Endothelial cell of umbilical vein (primary cell): Measurements from ENCODE around the gene C3orf62. TPM values are rescaled to one million over a fixed set of nuclear protein-coding genes. Genes with fewer than 3 reads are reported as not detected.

Experiments
- BruUV-seq: library from RNA; stranded (reverse); fragments of 400-500 nt; replicated peaks from 2 replicates; lab custom pipeline; 2021; lab: Mats Ljungman, UMichigan
- CTCF ChIA-PET: fragments of 300-600, 350-600 bp; sonication (Branson Sonifier 250); formaldehyde crosslinking; loops from one replicate; lab custom pipeline; 2021; ENCODE audit warnings: antibody characterized with exemption, inconsistent platforms; lab: Charles Lee
- POLR2A ChIA-PET: fragments of 300-600, 350-600 bp; sonication (Branson Sonifier 250); formaldehyde crosslinking; loops from one replicate; lab custom pipeline; 2021; ENCODE audit warnings: antibody characterized with exemption, inconsistent platforms; lab: Charles Lee
- DNase-seq: peaks from one replicate; pipeline ENCODE4 v3.0.0-alpha.2; 2011; ENCODE audit warnings: low read depth, low spot score
- FAIRE-seq: peaks from 2 replicates; lab custom pipeline; 2011; peaks lifted over from hg19 to GRCh38; lab: Jason Lieb, UNC
- H2AFZ ChIP-seq: 2 replicates; pipeline ENCODE4 v1.6.0; 2012; ENCODE audit warnings: low read depth, low read length, control low read depth, inconsistent platforms
- H3K27ac ChIP-seq: 2 replicates; pipeline ENCODE4 v1.5.1; 2011; ENCODE audit warnings: low read depth, mild to moderate bottlenecking, control low read depth, low read length, moderate library complexity; ENCODE audit not compliant: insufficient read depth
- H3K27me3 ChIP-seq, 2 experiments: 2 replicates each; pipeline versions ENCODE4 v1.6.0 to v1.6.1; 2011; ENCODE audit warnings: low read length in 2 of 2, mixed read lengths in 1 of 2; ENCODE audit not compliant: control insufficient read depth in 2 of 2, insufficient read depth in 2 of 2
- H3K36me3 ChIP-seq, 2 experiments: 2 replicates in 1 of 2; 3 replicates in 1 of 2; pipeline ENCODE4 v1.5.1; 2011; ENCODE audit warnings: low read length in 2 of 2, mild to moderate bottlenecking in 1 of 2, moderate library complexity in 1 of 2; ENCODE audit not compliant: control insufficient read depth in 2 of 2, insufficient read depth in 2 of 2; ENCODE audit errors: extremely low read depth in 1 of 2
- H3K4me1 ChIP-seq: 3 replicates; pipeline ENCODE4 v1.5.1; 2011; ENCODE audit warnings: mild to moderate bottlenecking, low read length; ENCODE audit not compliant: control insufficient read depth, insufficient read depth; ENCODE audit errors: extremely low read depth
- H3K4me2 ChIP-seq: 2 replicates; pipeline ENCODE4 v1.6.1; 2011; ENCODE audit warnings: low read length, control low read depth, mixed read lengths; ENCODE audit not compliant: insufficient read depth
- H3K4me3 ChIP-seq, 3 experiments: fragments of 200-600 bp in 1 of 3; sonication (generic), shearing (Covaris generic) in 1 of 3; replicated peaks in 1 of 3; 2 replicates each; pipeline ENCODE4 v1.5.1; 2011 to 2016; ENCODE audit warnings: control low read depth in 3 of 3, low read length in 3 of 3, mild to moderate bottlenecking in 2 of 3, inconsistent platforms in 1 of 3, low read depth in 1 of 3, moderate library complexity in 1 of 3; ENCODE audit not compliant: insufficient read depth in 1 of 3
- H3K79me2 ChIP-seq: 2 replicates; pipeline ENCODE4 v1.6.0; 2012; ENCODE audit warnings: low read length, inconsistent platforms; ENCODE audit not compliant: control insufficient read depth, insufficient read depth
- H3K9ac ChIP-seq: replicated peaks from 2 replicates; pipeline ENCODE3; 2011; ENCODE audit warnings: low read length, control low read depth; ENCODE audit not compliant: insufficient read depth; ENCODE audit errors: extremely low read depth
- H3K9me1 ChIP-seq: replicated peaks from 3 replicates; pipeline ENCODE4 v1.6.0; 2011; ENCODE audit warnings: mild to moderate bottlenecking, low read length; ENCODE audit not compliant: control insufficient read depth, insufficient read depth; ENCODE audit errors: extremely low read depth
- H3K9me3 ChIP-seq: replicated peaks from 2 replicates; pipeline ENCODE4 v1.5.1; 2012; ENCODE audit warnings: low read length, inconsistent platforms; ENCODE audit not compliant: control insufficient read depth, insufficient read depth
- H4K20me1 ChIP-seq: replicated peaks from 2 replicates; pipeline ENCODE3; 2011; ENCODE audit warnings: mild to moderate bottlenecking, low read length; ENCODE audit not compliant: control insufficient read depth, insufficient read depth; ENCODE audit errors: extremely low read depth
- EZH2 ChIP-seq: IDR thresholded peaks from 2 replicates; pipeline ENCODE4 v1.6.1; 2012; ENCODE audit warnings: borderline replicate concordance, low read depth, mild to moderate bottlenecking, moderate library complexity, low read length, inconsistent platforms; ENCODE audit not compliant: severe bottlenecking
- FOS ChIP-seq: IDR thresholded peaks from 2 replicates; pipeline ENCODE4 v1.6.1; 2011; ENCODE audit warnings: mild to moderate bottlenecking, low read length, moderate library complexity, borderline replicate concordance; ENCODE audit not compliant: insufficient read depth
- GATA2 ChIP-seq: IDR thresholded peaks from 2 replicates; pipeline ENCODE4 v1.7.0; 2011; ENCODE audit warnings: low read depth, mild to moderate bottlenecking, moderate library complexity, mixed read lengths, low read length; ENCODE audit not compliant: insufficient read length, insufficient read depth
- JUN ChIP-seq: IDR thresholded peaks from 2 replicates; pipeline ENCODE4 v1.6.1; 2011; ENCODE audit warnings: borderline replicate concordance, low read depth; ENCODE audit not compliant: insufficient read length, insufficient read depth
- MYC ChIP-seq: IDR thresholded peaks from one replicate; pipeline ENCODE4 v1.6.1; 2011; ENCODE audit warnings: mild to moderate bottlenecking, low read depth, low read length
- POLR2A ChIP-seq: IDR thresholded peaks from 2 replicates; pipeline ENCODE4 v1.6.1; 2012; ENCODE audit warnings: low read depth, mild to moderate bottlenecking, control low read depth, low read length
- POLR2AphosphoS5 ChIP-seq: IDR thresholded peaks from 2 replicates; pipeline ENCODE4 v1.6.1; 2012; ENCODE audit warnings: low read depth, mild to moderate bottlenecking, control low read depth, low read length, moderate library complexity; ENCODE audit not compliant: insufficient read depth
- dilution Hi-C: fragments of 300-500 bp; cut with MboI; formaldehyde crosslinking; loops from one replicate; pipeline ENCODE4 v1.15.0; 2019; ENCODE audit warnings: low sequenced_read_pairs; ENCODE audit not compliant: extremely low pct_ligation_motif_present
- intact Hi-C: fragments of 100-400 bp; cut with micrococcal nuclease; formaldehyde crosslinking; loops from one replicate; pipeline ENCODE4 v1.10.0; 2022
- polyA plus RNA-seq, 4 experiments: library from polyadenylated mRNA; depleted of rRNA in 3 of 4; stranded (reverse) in 3 of 4; unstranded in 1 of 4; fragments of >200 nt; gene quantifications; 2 replicates each; pipeline versions ENCODE4 v1.2.1 to v1.2.3, GENCODE V29; 2011 to 2012; ENCODE audit warnings: missing spikeins in 1 of 4
- total RNA-seq: library from RNA; stranded (reverse); gene quantifications from 2 replicates; pipeline ENCODE4 v1.2.3, GENCODE V29; 2021
- TF ChIP-seq, protein P1 (sequence below), 2 donors: IDR thresholded peaks; 1 replicate in 1 of 2; 2 replicates in 1 of 2; pipeline ENCODE4 v1.5.1; 2011; ENCODE audit warnings: low read length in 2 of 2, mild to moderate bottlenecking in 2 of 2, moderate library complexity in 2 of 2, control low read depth in 1 of 2, inconsistent platforms in 1 of 2, low read depth in 1 of 2; ENCODE audit not compliant: insufficient read depth in 1 of 2; ENCODE audit errors: extremely low read depth in 1 of 2
- TF ChIP-seq, protein P2 (sequence below): IDR thresholded peaks from 2 replicates; pipeline ENCODE4 v1.6.1; 2011; ENCODE audit not compliant: insufficient read depth, insufficient read length

Gene C3orf62
- total and polyA plus RNA-seq, 2 donors (not counting 3 experiments of a cell fraction or from before 2014, with no cell fraction given), result 2.8 to 5.6 TPM

DNA sequence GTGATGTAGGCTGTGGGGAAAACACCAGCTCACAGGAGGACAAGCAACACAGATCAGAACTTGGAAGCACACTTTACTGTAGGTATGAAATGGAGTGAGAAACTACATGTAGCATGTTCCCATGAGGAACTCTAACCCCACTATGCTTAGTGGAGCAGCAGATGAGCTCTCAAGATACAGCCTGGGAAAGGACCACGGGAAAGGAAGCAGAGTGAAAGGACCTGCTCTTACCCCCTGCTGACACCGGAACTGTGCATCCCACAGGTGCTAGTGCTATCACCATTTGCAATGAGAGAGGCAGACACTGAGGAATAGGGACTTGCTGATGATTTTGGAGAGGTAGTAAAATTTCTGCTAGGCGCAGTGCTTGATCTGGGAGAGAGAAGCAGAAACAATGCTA, 34.3 kb upstream of the C3orf62 start:
- POLR2A ChIA-PET, result no interaction called here
- DNase-seq (no peak), FAIRE-seq (no peak)
- Histone ChIP-seq H3K36me3 (peaks cover 11 to 24% of the 10 kb centered on the region in 2 experiments), H3K9me1 (no peaks in the 10 kb centered on the region), H3K9me3 (no peaks in the 10 kb centered on the region), H3K9ac (no peak overlapping the region), H4K20me1 (no peaks in the 10 kb centered on the region), H3K27me3 (no peaks in the 10 kb centered on the region), H3K4me3 (no peak overlapping the region), H3K4me1 (peaks cover 4% of the 10 kb centered on the region), H3K4me2 (no peak overlapping the region), H3K79me2 (no peaks in the 10 kb centered on the region), H3K27ac (no peak overlapping the region), H2AFZ (no peak overlapping the region)
- TF ChIP-seq, protein P1, sequence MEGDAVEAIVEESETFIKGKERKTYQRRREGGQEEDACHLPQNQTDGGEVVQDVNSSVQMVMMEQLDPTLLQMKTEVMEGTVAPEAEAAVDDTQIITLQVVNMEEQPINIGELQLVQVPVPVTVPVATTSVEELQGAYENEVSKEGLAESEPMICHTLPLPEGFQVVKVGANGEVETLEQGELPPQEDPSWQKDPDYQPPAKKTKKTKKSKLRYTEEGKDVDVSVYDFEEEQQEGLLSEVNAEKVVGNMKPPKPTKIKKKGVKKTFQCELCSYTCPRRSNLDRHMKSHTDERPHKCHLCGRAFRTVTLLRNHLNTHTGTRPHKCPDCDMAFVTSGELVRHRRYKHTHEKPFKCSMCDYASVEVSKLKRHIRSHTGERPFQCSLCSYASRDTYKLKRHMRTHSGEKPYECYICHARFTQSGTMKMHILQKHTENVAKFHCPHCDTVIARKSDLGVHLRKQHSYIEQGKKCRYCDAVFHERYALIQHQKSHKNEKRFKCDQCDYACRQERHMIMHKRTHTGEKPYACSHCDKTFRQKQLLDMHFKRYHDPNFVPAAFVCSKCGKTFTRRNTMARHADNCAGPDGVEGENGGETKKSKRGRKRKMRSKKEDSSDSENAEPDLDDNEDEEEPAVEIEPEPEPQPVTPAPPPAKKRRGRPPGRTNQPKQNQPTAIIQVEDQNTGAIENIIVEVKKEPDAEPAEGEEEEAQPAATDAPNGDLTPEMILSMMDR (IDR thresholded peaks at IDR 0.05; ENCODE audit: extremely low read depth in 1 of 2, insufficient read depth in 1 of 2, low read depth in 1 of 2, low read length in 2 of 2), result no peak
- TF ChIP-seq GATA2 (no peak), EZH2 (no peak)
- no TSS peak for BruUV-seq
- CTCF ChIA-PET, result interaction anchor here (1.2 kb wide), 2 partner anchors 12 to 22 kb away, joined by 3 read pairs; no protein-coding TSS in a partner anchor
- dilution Hi-C loops, result no loop called here
- intact Hi-C loops, result no loop called here

DNA sequence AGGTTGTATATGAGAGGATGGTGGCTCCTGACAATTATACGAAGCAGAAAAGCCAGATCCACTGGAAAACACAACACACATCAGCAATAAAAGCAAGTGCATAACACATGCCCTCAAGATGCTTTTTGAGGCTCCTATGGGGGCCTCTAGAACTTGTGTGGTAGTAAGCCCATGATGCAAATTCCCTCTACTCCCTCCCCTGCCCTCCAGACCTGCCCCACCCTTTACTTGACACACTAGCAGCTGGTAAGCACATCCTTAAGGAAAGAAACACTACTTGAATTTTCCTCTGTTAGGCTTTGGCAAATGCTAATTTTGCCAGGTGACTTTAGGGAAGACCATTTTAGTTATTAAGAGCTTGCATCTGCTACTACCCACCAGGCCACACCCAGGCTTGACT, 33.6 kb upstream of the C3orf62 start:
- no peaks in the 10 kb centered on the region for H3K9me1 ChIP-seq
- no peak overlapping the region for H3K27ac ChIP-seq
- H3K4me2 ChIP-seq, result no peak overlapping the region
- ChIA-PET CTCF (interaction anchor here (1.2 kb wide), 2 partner anchors 13 to 23 kb away, joined by 3 read pairs; no protein-coding TSS in a partner anchor), POLR2A (no interaction called here)
- H4K20me1 ChIP-seq, result no peaks in the 10 kb centered on the region
- H3K4me3 ChIP-seq, result no peak overlapping the region
- no peak for TF ChIP-seq JUN
- no peak for TF ChIP-seq MYC
- TF ChIP-seq, protein P1 (IDR thresholded peaks at IDR 0.05; ENCODE audit: extremely low read depth in 1 of 2, insufficient read depth in 1 of 2, low read depth in 1 of 2, low read length in 2 of 2), result no peak
- no peak for TF ChIP-seq POLR2A
- TF ChIP-seq EZH2, result no peak
- TF ChIP-seq GATA2, result no peak
- no peak for TF ChIP-seq FOS
- TF ChIP-seq, protein P2, sequence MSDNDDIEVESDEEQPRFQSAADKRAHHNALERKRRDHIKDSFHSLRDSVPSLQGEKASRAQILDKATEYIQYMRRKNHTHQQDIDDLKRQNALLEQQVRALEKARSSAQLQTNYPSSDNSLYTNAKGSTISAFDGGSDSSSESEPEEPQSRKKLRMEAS, result no peak
- TF ChIP-seq POLR2AphosphoS5, result no peak
- intact Hi-C loops, result no loop called here
- H2AFZ ChIP-seq, result no peak overlapping the region
- peaks cover 14 to 24% of the 10 kb centered on the region in 2 experiments for H3K36me3 ChIP-seq
- BruUV-seq, result no TSS peak
- no peaks in the 10 kb centered on the region for H3K9me3 ChIP-seq
- H3K79me2 ChIP-seq, result no peaks in the 10 kb centered on the region
- H3K4me1 ChIP-seq, result peaks cover 4% of the 10 kb centered on the region
- H3K9ac ChIP-seq, result no peak overlapping the region
- H3K27me3 ChIP-seq, result no peaks in the 10 kb centered on the region
- DNase-seq, result no peak
- dilution Hi-C loops, result no loop called here
- FAIRE-seq, result no peak
